GM23248 (cell line): ENCODE data around the gene GPA33.

Experiments
- EZH2 ChIP-seq: fragments of 200-600 bp; sonication (generic); IDR thresholded peaks from 2 replicates; pipeline ENCODE4 v1.6.1; 2018; ENCODE audit warnings: antibody characterized with exemption, mild to moderate bottlenecking; ENCODE audit not compliant: insufficient read depth, poor library complexity, severe bottlenecking
- EZH2phosphoT487 ChIP-seq: fragments of 200-600 bp; sonication (generic); IDR thresholded peaks from 2 replicates; pipeline ENCODE4 v1.6.1; 2018; ENCODE audit warnings: antibody characterized with exemption, moderate library complexity, mild to moderate bottlenecking, low read depth; ENCODE audit not compliant: insufficient read depth

GRCh38 chr1:167077128-167077867, 12.9 kb downstream of the GPA33 start:
- TF ChIP-seq EZH2phosphoT487, result no peak
- TF ChIP-seq EZH2, result no peak
